ENCODE results near the gene ABCC4.

ABCC4 gene

GRCh38 chr13:95267662-95268342 is 33.4 kb downstream of the ABCC4 start:
- Histone ChIP-seq H3K4me3 (ENCODE audit: low read length) (no peak overlapping the region), H3K36me3 (ENCODE audit: insufficient read depth, low read depth, low read length) (no peaks in the 10 kb centered on the region), H3K9ac (ENCODE audit: low read depth, low read length) (no peak overlapping the region), H3K27me3 (ENCODE audit: insufficient read depth, low read length) (no peaks in the 10 kb centered on the region), H3K27ac (ENCODE audit: low read length) (no peak overlapping the region), H3K4me1 (ENCODE audit: insufficient read depth, low read length) (no peaks in the 10 kb centered on the region), H3K9me3 (ENCODE audit: insufficient read depth, low read depth, low read length) (no peaks in the 10 kb centered on the region)

DNA sequence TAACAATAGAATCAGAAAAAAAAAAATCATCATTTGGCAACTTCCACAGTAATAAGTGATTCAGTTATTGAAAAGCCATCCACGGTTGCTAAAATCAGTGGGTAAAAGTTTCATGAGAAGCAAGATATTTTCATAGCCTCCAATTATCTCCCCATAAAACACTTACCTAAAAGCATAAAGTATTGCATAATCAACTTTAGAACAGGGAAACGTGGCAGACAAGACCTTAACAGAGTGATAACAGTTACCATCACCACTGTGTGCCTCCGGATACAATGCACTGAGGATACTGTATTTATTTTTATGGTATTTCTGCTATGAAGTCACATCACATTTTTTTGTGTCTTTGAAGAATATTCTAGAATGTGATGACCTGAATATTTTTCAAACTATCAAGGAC is 37.0 kb downstream of the ABCC4 start:
- Histone ChIP-seq H3K9ac (ENCODE audit: low read depth, low read length) (no peak overlapping the region), H3K27ac (ENCODE audit: low read length) (no peak overlapping the region), H3K36me3 (ENCODE audit: insufficient read depth, low read depth, low read length) (no peaks in the 10 kb centered on the region)

GRCh38 chr13:95262837-95263384 is 38.3 kb downstream of the ABCC4 start:
- H3K27me3 ChIP-seq (ENCODE audit: insufficient read depth, low read length), result no peaks in the 10 kb centered on the region
- no peak overlapping the region for H3K4me3 ChIP-seq (ENCODE audit: low read length)
- no peak overlapping the region for H3K27ac ChIP-seq (ENCODE audit: low read length)
- no peak overlapping the region for H3K9ac ChIP-seq (ENCODE audit: low read depth, low read length)
- H3K36me3 ChIP-seq (ENCODE audit: insufficient read depth, low read depth, low read length), result no peaks in the 10 kb centered on the region
- H3K4me1 ChIP-seq (ENCODE audit: insufficient read depth, low read length), result no peaks in the 10 kb centered on the region
- H3K9me3 ChIP-seq (ENCODE audit: insufficient read depth, low read depth, low read length), result no peaks in the 10 kb centered on the region

More for the DNA sequence above, 37.0 kb downstream of the ABCC4 start:
- Histone ChIP-seq H3K27me3 (ENCODE audit: insufficient read depth, low read length) (no peaks in the 10 kb centered on the region), H3K4me1 (ENCODE audit: insufficient read depth, low read length) (no peaks in the 10 kb centered on the region), H3K4me3 (ENCODE audit: low read length) (no peak overlapping the region), H3K9me3 (ENCODE audit: insufficient read depth, low read depth, low read length) (no peaks in the 10 kb centered on the region)

DNA sequence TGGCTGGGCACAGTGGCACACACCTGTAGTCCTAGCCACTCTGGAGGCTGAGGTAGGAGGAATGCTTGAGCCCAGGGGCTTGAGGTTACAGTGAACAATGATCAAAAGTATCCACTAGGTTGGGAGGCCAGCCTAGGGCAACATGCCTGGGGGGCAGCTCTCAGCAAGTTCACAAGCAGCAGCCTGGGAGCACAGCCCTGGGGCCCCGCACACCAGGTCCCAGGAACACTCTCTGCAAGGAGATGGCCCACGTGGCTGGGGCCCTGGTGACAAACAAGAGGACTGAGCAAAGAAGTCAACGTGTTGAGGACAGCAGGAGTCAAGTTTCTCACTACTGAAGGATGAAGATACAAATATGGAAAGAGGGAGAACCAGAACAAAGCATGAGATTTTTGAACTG is 39.3 kb downstream of the ABCC4 start:
- H3K9ac ChIP-seq (ENCODE audit: low read depth, low read length), result no peak overlapping the region
- H3K4me1 ChIP-seq (ENCODE audit: insufficient read depth, low read length), result no peaks in the 10 kb centered on the region
- no peak overlapping the region for H3K27ac ChIP-seq (ENCODE audit: low read length)
- no peak overlapping the region for H3K4me3 ChIP-seq (ENCODE audit: low read length)
- H3K27me3 ChIP-seq (ENCODE audit: insufficient read depth, low read length), result no peaks in the 10 kb centered on the region
- no peaks in the 10 kb centered on the region for H3K36me3 ChIP-seq (ENCODE audit: insufficient read depth, low read depth, low read length)
- H3K9me3 ChIP-seq (ENCODE audit: insufficient read depth, low read depth, low read length), result no peaks in the 10 kb centered on the region

DNA sequence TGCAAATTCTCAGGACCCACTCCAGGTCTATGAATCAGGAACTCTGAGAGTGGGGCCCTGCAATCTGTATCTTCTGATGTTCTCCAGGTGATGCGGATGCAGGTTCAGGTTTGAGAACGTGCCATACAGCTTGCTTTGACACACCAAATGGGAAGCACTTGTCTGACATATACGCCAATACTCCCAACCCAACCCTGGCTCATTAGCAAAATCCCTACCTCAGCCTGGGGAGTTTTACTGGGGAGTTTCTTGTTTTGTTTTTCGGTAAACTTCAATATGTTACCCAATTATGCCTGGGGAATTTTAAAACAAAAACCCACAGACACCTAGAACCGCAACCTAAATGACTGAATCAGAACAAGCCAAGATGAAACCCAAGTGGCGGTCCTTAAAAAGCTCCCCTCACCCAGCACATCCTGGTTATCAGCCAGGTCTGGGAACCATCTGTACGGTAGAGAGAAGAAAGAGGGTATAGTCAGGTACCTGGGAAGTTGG is 41.2 kb downstream of the ABCC4 start:
- Histone ChIP-seq H3K9me3 (ENCODE audit: insufficient read depth, low read depth, low read length) (no peaks in the 10 kb centered on the region), H3K4me3 (ENCODE audit: low read length) (no peak overlapping the region), H3K36me3 (ENCODE audit: insufficient read depth, low read depth, low read length) (no peaks in the 10 kb centered on the region), H3K9ac (ENCODE audit: low read depth, low read length) (no peak overlapping the region), H3K27me3 (ENCODE audit: insufficient read depth, low read length) (no peaks in the 10 kb centered on the region), H3K4me1 (ENCODE audit: insufficient read depth, low read length) (no peaks in the 10 kb centered on the region), H3K27ac (ENCODE audit: low read length) (no peak overlapping the region)

DNA sequence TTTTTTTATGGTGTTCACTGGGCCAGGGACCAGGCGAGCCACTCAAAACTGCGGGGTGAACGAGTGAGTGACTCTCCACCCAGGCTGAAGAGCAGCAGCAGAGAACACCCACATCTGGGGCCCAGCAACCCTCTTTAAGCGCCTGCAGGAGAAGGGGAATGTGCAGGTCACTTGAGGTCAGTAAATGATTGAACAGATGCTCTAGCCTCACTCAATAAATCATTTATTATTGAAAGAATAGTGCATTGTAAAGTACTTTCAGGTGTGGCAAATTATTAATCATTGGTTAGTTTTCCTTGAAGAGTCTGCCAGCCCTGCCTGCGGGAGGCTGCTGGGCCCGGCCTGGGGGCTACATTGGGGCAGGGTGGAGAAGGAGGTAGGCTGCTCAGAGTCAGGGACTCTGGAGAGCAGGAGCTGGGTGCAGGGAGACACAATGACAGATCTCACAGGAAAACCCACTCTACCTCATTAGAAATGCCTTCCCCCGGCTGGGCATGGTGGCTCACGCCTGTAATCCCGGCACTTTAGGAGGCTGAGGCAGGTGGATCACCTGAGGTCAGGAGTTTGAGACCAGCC is 42.5 kb downstream of the ABCC4 start:
- H3K9me3 ChIP-seq (ENCODE audit: insufficient read depth, low read depth, low read length), result no peaks in the 10 kb centered on the region
- H3K9ac ChIP-seq (ENCODE audit: low read depth, low read length), result no peak overlapping the region
- no peaks in the 10 kb centered on the region for H3K4me1 ChIP-seq (ENCODE audit: insufficient read depth, low read length)
- H3K4me3 ChIP-seq (ENCODE audit: low read length), result no peak overlapping the region
- H3K27me3 ChIP-seq (ENCODE audit: insufficient read depth, low read length), result no peaks in the 10 kb centered on the region
- H3K27ac ChIP-seq (ENCODE audit: low read length), result no peak overlapping the region
- H3K36me3 ChIP-seq (ENCODE audit: insufficient read depth, low read depth, low read length), result no peaks in the 10 kb centered on the region

DNA sequence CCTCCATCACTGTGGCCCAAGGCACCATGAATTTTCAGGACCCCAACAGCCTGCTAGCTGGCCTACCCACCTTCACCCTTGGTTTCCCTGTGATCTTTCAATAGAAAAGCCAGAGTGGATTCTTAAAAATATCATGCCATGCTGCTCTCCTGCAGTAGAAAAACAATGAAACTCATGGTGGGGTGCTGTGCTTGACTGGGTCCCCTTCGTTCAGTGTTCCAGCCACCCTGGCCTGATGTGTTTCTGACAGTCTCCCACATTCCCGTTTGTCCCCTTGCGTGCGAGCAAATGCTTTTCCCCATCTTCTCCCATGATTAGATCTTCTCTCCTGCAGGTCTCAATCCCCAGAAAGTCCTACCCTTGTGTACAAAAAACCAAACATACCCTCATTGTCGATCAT is 43.2 kb downstream of the ABCC4 start:
- Histone ChIP-seq H3K36me3 (ENCODE audit: insufficient read depth, low read depth, low read length) (no peaks in the 10 kb centered on the region), H3K27me3 (ENCODE audit: insufficient read depth, low read length) (no peaks in the 10 kb centered on the region), H3K4me3 (ENCODE audit: low read length) (no peak overlapping the region), H3K4me1 (ENCODE audit: insufficient read depth, low read length) (no peaks in the 10 kb centered on the region), H3K27ac (ENCODE audit: low read length) (no peak overlapping the region), H3K9me3 (ENCODE audit: insufficient read depth, low read depth, low read length) (no peaks in the 10 kb centered on the region), H3K9ac (ENCODE audit: low read depth, low read length) (no peak overlapping the region)

- Histone ChIP-seq H3K9ac (ENCODE audit: low read depth, low read length) (no peak overlapping the region), H3K4me1 (ENCODE audit: insufficient read depth, low read length) (no peaks in the 10 kb centered on the region), H3K9me3 (ENCODE audit: insufficient read depth, low read depth, low read length) (no peaks in the 10 kb centered on the region), H3K27ac (ENCODE audit: low read length) (no peak overlapping the region), H3K36me3 (ENCODE audit: insufficient read depth, low read depth, low read length) (no peaks in the 10 kb centered on the region), H3K27me3 (ENCODE audit: insufficient read depth, low read length) (no peaks in the 10 kb centered on the region), H3K4me3 (ENCODE audit: low read length) (no peak overlapping the region)
Observed at GRCh38 chr13:95256091-95256490, 45.2 kb downstream of the ABCC4 start.

GRCh38 chr13:95255072-95255732 is 46.0 kb downstream of the ABCC4 start:
- H3K36me3 ChIP-seq (ENCODE audit: insufficient read depth, low read depth, low read length), result no peaks in the 10 kb centered on the region
- no peaks in the 10 kb centered on the region for H3K9me3 ChIP-seq (ENCODE audit: insufficient read depth, low read depth, low read length)
- H3K4me1 ChIP-seq (ENCODE audit: insufficient read depth, low read length), result no peaks in the 10 kb centered on the region
- H3K27ac ChIP-seq (ENCODE audit: low read length), result no peak overlapping the region
- H3K4me3 ChIP-seq (ENCODE audit: low read length), result no peak overlapping the region
- no peak overlapping the region for H3K9ac ChIP-seq (ENCODE audit: low read depth, low read length)
- H3K27me3 ChIP-seq (ENCODE audit: insufficient read depth, low read length), result no peaks in the 10 kb centered on the region

DNA sequence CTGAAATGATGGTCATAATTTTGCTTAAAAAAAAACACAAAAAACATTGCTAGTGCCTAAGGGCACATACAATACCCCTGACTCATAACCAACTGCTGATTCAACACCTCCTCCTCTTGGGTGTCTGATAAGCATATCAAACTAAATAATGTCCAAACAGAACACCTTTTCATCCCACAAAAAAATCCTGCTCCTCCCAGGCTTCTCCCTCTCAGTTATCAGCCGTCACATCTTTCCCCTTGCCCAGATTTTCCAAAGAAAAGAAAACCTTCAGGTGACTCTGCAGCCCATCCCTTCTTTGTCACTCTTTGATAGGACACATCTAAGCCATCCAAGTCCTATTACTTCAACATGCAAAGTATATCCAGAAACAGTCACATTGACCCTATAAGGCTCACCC is 46.9 kb downstream of the ABCC4 start:
- Histone ChIP-seq H3K4me3 (ENCODE audit: low read length) (no peak overlapping the region), H3K9me3 (ENCODE audit: insufficient read depth, low read depth, low read length) (no peaks in the 10 kb centered on the region), H3K27me3 (ENCODE audit: insufficient read depth, low read length) (no peaks in the 10 kb centered on the region), H3K9ac (ENCODE audit: low read depth, low read length) (no peak overlapping the region), H3K4me1 (ENCODE audit: insufficient read depth, low read length) (no peaks in the 10 kb centered on the region), H3K27ac (ENCODE audit: low read length) (no peak overlapping the region), H3K36me3 (ENCODE audit: insufficient read depth, low read depth, low read length) (no peaks in the 10 kb centered on the region)

DNA sequence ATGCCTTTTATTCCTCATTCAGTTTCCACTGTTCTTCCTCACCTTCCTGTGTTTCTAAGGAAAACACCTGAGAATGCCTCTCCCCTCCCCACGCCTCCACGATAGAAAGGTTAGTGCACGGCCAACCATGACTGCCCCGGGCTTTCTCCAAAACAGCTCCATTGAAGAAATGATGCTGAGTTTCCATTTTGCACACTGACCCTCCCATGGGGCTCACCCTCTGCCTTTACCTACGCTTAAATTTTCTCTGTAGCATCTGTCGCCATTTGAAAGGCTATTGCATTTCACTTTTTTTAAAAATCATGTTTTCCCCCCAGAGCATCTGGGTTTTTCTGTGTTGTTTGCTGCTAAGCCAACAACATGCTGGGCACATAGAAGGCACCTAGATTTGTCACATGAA is 48.2 kb downstream of the ABCC4 start:
- H3K27me3 ChIP-seq (ENCODE audit: insufficient read depth, low read length), result no peaks in the 10 kb centered on the region

DNA sequence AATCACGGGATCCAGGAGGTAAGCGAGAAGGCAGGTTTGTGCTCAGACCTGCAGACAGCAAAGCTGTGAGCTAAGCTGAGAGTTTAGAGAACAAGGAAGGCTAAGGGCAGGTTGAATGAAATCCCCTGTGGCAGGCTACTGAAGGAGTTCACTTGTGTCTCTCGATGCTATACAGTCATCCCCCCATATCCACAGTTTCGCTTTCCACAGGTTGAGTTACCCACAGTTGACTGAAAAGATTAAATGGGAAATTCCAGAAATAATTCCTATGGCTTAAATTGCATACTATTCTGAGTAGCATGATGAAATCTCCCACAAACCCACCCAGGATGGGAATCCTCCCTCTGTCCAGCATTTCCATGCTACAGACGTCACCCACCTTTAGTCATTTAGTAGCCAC is 49.6 kb downstream of the ABCC4 start:
- Histone ChIP-seq H3K27me3 (ENCODE audit: insufficient read depth, low read length) (no peaks in the 10 kb centered on the region), H3K4me1 (ENCODE audit: insufficient read depth, low read length) (no peaks in the 10 kb centered on the region), H3K36me3 (ENCODE audit: insufficient read depth, low read depth, low read length) (no peaks in the 10 kb centered on the region), H3K27ac (ENCODE audit: low read length) (no peak overlapping the region), H3K9ac (ENCODE audit: low read depth, low read length) (no peak overlapping the region), H3K9me3 (ENCODE audit: insufficient read depth, low read depth, low read length) (no peaks in the 10 kb centered on the region), H3K4me3 (ENCODE audit: low read length) (no peak overlapping the region)

More for the DNA sequence above, 48.2 kb downstream of the ABCC4 start:
- Histone ChIP-seq H3K4me3 (ENCODE audit: low read length) (no peak overlapping the region), H3K4me1 (ENCODE audit: insufficient read depth, low read length) (no peaks in the 10 kb centered on the region), H3K9me3 (ENCODE audit: insufficient read depth, low read depth, low read length) (no peaks in the 10 kb centered on the region), H3K36me3 (ENCODE audit: insufficient read depth, low read depth, low read length) (no peaks in the 10 kb centered on the region), H3K9ac (ENCODE audit: low read depth, low read length) (no peak overlapping the region), H3K27ac (ENCODE audit: low read length) (no peak overlapping the region)

Data from iPS-20b (cell line).